ENCODE results near the gene PUSL1.
A peak's percentile ranks its signal among the peaks of the same experiment; 100 is the strongest.

Gene PUSL1

DNA sequence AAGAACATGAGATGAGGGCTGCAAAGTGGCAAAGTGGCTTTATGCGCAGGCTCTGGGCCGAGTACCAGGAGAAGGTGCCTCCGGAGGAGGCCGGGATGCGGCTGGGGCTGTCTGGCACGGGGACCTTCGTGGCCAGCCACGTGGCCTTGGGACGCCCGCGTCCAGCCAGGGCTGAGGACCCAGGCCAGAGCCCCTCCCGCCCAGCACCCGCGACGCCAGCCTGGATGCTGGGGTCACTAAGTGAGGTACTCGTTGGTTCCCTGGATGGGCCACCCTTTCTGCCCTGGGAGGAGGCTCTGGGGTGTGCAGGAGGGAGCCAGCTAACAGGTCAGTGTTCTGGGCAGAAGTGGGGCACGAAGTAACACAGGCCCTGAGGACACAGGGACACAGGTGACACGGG, 15.5 kb upstream of the PUSL1 start:
- intact Hi-C loops (cut with DNase I) = loop anchor here (10.0 kb wide), 1 partner anchor 842 kb away; no protein-coding TSS in a partner anchor
- DNase-seq = peak in 2 of 10 donors; percentile 14 to 80

- peak in 2 of 10 donors; percentile 7 to 78 for DNase-seq
- intact Hi-C loops (cut with DNase I) = loop anchor here (10.0 kb wide), 1 partner anchor 841 kb away; no protein-coding TSS in a partner anchor
These were observed 14.8 kb upstream of the PUSL1 start for GRCh38 chr1:1293263-1294249.

- DNase-seq = no peak
- intact Hi-C loops (cut with DNase I) = loop anchor here (10.0 kb wide), 1 partner anchor 840 kb away; no protein-coding TSS in a partner anchor
These were observed 14.0 kb upstream of the PUSL1 start for GRCh38 chr1:1294250-1294890.

DNA sequence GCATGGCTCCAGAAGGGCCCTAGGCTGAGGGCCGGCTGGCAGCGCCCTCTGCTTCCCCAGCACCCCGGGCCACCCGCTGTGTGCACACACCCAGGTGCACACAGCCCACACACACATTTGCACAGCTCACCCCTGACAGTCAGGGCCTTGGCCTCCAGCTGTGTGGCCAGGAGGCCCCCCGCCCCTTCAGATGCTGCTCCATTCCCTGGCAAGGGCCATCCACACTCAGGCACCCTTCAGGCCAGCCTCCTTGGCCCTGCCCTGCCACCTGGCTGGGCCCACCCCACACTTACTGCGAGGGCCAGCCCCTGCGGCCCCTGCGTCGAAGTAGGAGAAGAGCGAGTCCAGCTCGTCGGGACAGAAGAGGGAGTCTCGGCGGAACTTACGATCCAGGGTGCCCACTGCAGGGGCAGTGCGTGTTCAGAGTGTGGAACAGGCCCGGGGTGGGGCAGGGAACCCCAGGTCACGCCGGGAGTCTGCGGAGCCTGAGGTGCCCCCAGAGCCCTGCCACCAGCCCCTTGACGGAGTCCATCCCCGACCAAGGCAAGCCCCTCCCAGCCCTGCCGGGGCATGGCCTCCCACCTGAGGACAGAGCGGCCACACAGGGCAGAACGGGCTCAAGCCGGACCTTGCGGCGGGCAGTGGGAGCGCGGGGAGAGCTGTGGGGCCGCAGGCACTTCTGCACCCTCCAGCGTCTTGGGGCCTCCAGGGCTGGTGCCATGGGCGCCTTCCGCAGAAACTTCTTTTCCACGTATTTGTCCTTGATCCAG, 13.1 kb upstream of the PUSL1 start:
- no peak for DNase-seq
- intact Hi-C loops (cut with DNase I) = loop anchor here (10.0 kb wide), 1 partner anchor 839 kb away; no protein-coding TSS in a partner anchor

GRCh38 chr1:1296070-1297061, 12.0 kb upstream of the PUSL1 start:
- no peak for DNase-seq
- intact Hi-C loops (cut with DNase I) = loop anchor here (10.0 kb wide), 1 partner anchor 838 kb away; no protein-coding TSS in a partner anchor

GRCh38 chr1:1297802-1298424, 10.5 kb upstream of the PUSL1 start:
- intact Hi-C loops (cut with DNase I) = loop anchor here (10.0 kb wide), 1 partner anchor 837 kb away; no protein-coding TSS in a partner anchor
- DNase-seq = no peak

DNA sequence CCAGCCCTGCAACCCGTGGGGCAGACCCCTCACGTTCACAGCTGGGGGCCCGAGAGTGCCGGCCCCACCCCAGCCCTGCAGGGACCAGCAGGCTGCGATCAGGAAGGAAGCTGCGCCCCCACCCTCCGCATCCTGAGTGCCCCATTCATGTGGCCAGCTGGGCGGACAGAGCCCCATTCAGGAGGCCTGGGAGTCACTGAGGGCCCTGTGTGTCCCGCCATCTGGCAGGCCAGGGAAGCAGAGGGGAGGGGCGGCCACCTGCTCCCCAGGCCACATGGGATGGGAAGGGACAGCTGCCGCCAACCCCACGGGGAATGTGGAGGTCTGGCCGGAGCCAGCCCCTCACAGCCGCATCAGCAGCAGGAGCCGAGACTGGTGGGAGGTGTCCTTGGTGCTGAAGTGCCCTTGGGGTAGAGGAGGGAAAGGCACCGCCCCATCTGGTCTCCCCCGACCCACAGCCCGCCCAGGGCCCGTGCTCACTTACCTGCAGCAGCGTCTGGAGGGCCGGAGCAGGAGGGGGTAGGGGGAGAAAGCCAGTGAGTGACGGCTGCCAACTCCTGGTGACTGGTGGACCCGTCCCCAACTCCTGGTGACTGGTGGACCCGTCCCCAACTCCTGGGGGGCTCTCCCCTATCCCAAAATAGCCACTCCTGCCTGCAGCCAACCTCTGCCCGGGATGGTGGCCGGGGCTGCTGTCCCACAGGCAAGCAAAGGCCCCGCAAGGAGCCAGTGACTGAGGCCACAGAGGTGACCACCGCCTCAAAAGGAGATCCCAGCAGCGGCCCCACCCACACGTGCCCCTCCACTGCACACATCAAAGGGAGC, 9.3 kb upstream of the PUSL1 start:
- intact Hi-C loops (cut with DNase I) = loop anchor here (10.0 kb wide), 1 partner anchor 836 kb away; no protein-coding TSS in a partner anchor

GRCh38 chr1:1299686-1300351, 8.6 kb upstream of the PUSL1 start:
- intact Hi-C loops (cut with DNase I) = loop anchor here (10.0 kb wide), 1 partner anchor 835 kb away; no protein-coding TSS in a partner anchor
- DNase-seq = peak in 1 of 10 donors; percentile 14

More for the DNA sequence above, 9.3 kb upstream of the PUSL1 start:
- DNase-seq = peak; percentile 85 to 99 (median 94)

DNA sequence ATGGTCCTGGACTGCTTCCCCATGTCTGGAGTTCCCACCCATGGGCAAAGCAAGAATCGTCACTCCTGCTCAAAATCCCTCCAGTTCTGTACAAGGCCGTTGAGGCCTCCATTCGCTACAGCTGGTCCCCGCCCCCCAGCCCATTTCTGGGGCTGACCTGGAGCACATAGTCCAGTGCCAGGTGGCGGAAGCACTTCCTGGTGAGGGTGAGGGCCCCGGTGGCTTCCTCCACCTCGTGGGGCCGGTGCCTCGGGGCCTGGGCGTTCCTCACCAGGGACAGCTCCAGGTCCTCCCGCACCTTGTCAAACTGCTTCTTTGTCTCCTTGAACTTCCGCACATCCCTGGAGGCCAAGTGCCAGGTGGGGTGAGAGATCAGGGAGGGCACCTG, 8.1 kb upstream of the PUSL1 start:
- peak in 1 of 10 donors; percentile 6 for DNase-seq
- intact Hi-C loops (cut with DNase I) = no loop called here

DNA sequence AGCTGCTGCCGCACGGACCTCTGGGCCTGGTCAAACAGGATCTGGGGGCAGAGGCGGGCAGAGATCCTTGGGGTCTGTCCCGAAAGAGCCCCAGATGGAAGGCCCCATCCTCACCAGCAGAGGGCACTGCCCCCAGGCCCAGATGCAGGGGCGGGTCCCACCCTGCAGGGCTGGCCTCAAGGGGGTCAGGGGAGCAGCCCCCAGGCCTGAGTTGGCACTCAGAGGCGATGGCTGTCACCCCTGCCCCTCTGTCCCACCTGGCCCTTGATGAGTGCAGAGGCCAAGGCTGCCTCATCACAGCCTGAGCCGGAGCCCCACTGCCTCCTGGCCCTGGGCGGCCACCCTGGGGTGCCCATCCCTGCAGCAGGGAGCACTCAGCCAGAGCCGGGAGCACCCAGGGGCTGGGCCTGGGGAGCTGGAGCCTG, 6.4 kb upstream of the PUSL1 start:
- DNase-seq = no peak
- intact Hi-C loops (cut with DNase I) = no loop called here

DNA sequence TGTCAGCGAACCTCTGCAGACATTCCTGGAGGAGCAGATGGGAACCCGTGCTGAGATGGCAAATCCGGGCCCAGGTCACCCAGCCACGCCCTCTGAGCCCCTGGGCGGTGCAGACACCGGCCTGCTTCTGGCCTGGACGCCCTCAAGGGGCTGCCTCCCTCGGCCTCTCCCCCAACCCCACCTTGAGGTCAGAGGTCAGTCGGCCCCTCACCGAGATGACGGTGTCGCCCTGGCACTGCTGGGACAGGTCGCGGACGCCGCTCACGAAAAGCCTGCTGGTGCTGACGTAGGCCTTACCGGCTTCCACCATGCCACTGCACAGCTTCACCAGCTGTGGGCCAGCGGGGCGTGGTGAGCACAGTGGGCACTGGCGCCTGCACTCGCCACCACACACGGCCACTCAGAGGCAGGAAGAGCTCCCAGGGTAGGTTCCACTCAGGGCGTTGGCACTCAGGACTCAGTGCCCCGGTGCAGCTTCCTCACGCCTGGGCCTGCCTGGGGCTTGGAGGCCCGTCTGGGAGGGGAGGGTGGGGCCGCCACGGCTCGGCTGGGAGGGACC, 5.4 kb upstream of the PUSL1 start:
- no peak for DNase-seq
- intact Hi-C loops (cut with DNase I) = no loop called here

GRCh38 chr1:1303736-1304135, 4.7 kb upstream of the PUSL1 start:
- no peak for DNase-seq

DNA sequence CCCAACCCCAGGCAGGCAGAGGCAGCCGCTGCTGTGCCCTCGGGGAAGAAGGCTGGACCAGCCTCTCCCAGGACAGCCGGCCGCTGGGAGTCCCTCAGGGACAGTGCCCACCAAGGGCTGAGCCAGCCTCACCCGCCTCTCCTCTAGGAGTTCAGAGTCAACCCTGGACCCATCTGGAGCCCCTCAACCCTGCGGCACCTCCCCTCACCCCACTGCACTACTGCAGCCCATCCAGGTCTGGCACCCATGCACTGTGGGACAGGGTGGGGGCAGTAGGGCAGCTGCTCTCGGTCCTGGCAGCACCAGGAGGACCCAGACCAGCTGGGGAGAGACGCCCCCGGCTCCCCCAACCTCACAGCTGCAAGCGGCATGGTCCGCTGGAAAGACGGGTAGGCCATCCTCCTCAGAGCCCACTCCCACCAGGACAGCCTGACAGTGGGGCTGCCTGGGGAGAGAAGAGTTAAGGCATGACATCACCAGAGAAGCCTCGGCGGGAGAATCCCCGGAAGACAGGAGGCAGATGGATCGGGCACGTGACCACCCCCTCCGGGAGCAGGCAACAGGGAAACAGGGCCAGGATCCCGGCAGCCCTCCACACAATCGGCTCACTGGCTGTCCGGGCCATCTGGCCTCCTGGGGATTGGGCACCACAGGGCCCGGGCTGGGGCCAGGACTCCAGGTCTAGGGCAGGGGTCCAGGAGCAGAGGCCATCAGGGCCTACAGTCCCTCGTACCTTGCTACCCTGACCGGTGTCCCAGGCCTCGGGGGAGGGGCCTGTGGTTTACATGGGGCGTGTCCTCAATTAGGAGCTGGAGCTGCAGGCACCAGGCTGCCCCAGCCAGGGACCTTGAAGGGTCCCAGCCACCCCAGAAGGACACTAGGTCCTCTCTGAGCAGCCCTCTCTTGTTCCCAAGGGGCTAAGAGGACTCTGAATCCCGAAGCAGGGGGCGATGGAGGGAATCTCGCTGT, 3.8 kb upstream of the PUSL1 start:
- intact Hi-C loops (cut with DNase I) = loop anchor here (5.0 kb wide), 1 partner anchor 32 kb away; the partner anchor contains the start of gene UBE2J2
- DNase-seq = peak; percentile 93 to 99 (median 96)

More at GRCh38 chr1:1303736-1304135, 4.7 kb upstream of the PUSL1 start:
- intact Hi-C loops (cut with DNase I) = no loop called here

- peak in 1 of 10 donors; percentile 86 for DNase-seq
- intact Hi-C loops (cut with DNase I) = loop anchor here (5.0 kb wide), 1 partner anchor 33 kb away; the partner anchor contains the start of gene UBE2J2
These were observed 2.9 kb upstream of the PUSL1 start for GRCh38 chr1:1305300-1306069.

Data from posterior cingulate gyrus (tissue), 11 donors.